ENCODE measurements around the gene ARHGAP27. TPM values are rescaled to one million over a fixed set of nuclear protein-coding genes. Genes with fewer than 3 reads are reported as not detected.
"Not testable (repeated sequence)": the region's sequence is repeated elsewhere in the genome, so short reads cannot be mapped to it uniquely, and the experiment has no call there.

The ARHGAP27 gene
- total RNA-seq, 1 donor from 2014 or later: 4.7 TPM

GRCh38 chr17:45453731-45454130 is 21.1 kb upstream of the ARHGAP27 start:
- H3K4me1 ChIP-seq (ENCODE audit: control insufficient read depth in 3 of 3, insufficient read depth in 3 of 3, low read length in 3 of 3); H3K4me3 ChIP-seq (ENCODE audit: low read length in 3 of 3); H3K27ac ChIP-seq (ENCODE audit: low read depth, low read length); H3K27me3 ChIP-seq (ENCODE audit: control insufficient read depth in 3 of 3, insufficient read depth in 3 of 3, low read length in 3 of 3); H3K9me3 ChIP-seq (ENCODE audit: control insufficient read depth in 3 of 3, low read length in 3 of 3); H3K9ac ChIP-seq (ENCODE audit: low read depth in 1 of 3, low read length in 3 of 3): not testable (repeated sequence)
- H3K36me3 ChIP-seq (ENCODE audit: control insufficient read depth in 3 of 3, insufficient read depth in 3 of 3, low read length in 3 of 3): peaks cover 2 to 15% (median 9%) of the 10 kb centered on the region in 3 donors

GRCh38 chr17:45453225-45453534 is 20.5 kb upstream of the ARHGAP27 start:
- H3K27me3 ChIP-seq (ENCODE audit: control insufficient read depth in 3 of 3, insufficient read depth in 3 of 3, low read length in 3 of 3); H3K9ac ChIP-seq (ENCODE audit: low read depth in 1 of 3, low read length in 3 of 3); H3K27ac ChIP-seq (ENCODE audit: low read depth, low read length); H3K4me3 ChIP-seq (ENCODE audit: low read length in 3 of 3); H3K9me3 ChIP-seq (ENCODE audit: control insufficient read depth in 3 of 3, low read length in 3 of 3); H3K4me1 ChIP-seq (ENCODE audit: control insufficient read depth in 3 of 3, insufficient read depth in 3 of 3, low read length in 3 of 3): not testable (repeated sequence)
- peaks cover 3 to 18% (median 9%) of the 10 kb centered on the region in 3 donors for H3K36me3 ChIP-seq (ENCODE audit: control insufficient read depth in 3 of 3, insufficient read depth in 3 of 3, low read length in 3 of 3)

- not testable (repeated sequence) for H3K4me3 ChIP-seq (ENCODE audit: low read length in 3 of 3); H3K9me3 ChIP-seq (ENCODE audit: control insufficient read depth in 3 of 3, low read length in 3 of 3); H3K4me1 ChIP-seq (ENCODE audit: control insufficient read depth in 3 of 3, insufficient read depth in 3 of 3, low read length in 3 of 3); H3K9ac ChIP-seq (ENCODE audit: low read depth in 1 of 3, low read length in 3 of 3); H3K27ac ChIP-seq (ENCODE audit: low read depth, low read length); H3K27me3 ChIP-seq (ENCODE audit: control insufficient read depth in 3 of 3, insufficient read depth in 3 of 3, low read length in 3 of 3)
- peaks cover 4 to 18% (median 9%) of the 10 kb centered on the region in 3 donors for H3K36me3 ChIP-seq (ENCODE audit: control insufficient read depth in 3 of 3, insufficient read depth in 3 of 3, low read length in 3 of 3)
Measured at GRCh38 chr17:45452329-45453224, 19.9 kb upstream of the ARHGAP27 start.

- not testable (repeated sequence) for H3K27me3 ChIP-seq (ENCODE audit: control insufficient read depth in 3 of 3, insufficient read depth in 3 of 3, low read length in 3 of 3); H3K9me3 ChIP-seq (ENCODE audit: control insufficient read depth in 3 of 3, low read length in 3 of 3); H3K4me1 ChIP-seq (ENCODE audit: control insufficient read depth in 3 of 3, insufficient read depth in 3 of 3, low read length in 3 of 3); H3K4me3 ChIP-seq (ENCODE audit: low read length in 3 of 3); H3K27ac ChIP-seq (ENCODE audit: low read depth, low read length); H3K9ac ChIP-seq (ENCODE audit: low read depth in 1 of 3, low read length in 3 of 3)
- peaks cover 4 to 18% (median 9%) of the 10 kb centered on the region in 3 donors for H3K36me3 ChIP-seq (ENCODE audit: control insufficient read depth in 3 of 3, insufficient read depth in 3 of 3, low read length in 3 of 3)
Measured at GRCh38 chr17:45451660-45452059, 19.0 kb upstream of the ARHGAP27 start.

- no peaks in the 10 kb centered on the region for H3K27me3 ChIP-seq (ENCODE audit: control insufficient read depth in 3 of 3, insufficient read depth in 3 of 3, low read length in 3 of 3)
- no peak overlapping the region for H3K4me3 ChIP-seq (ENCODE audit: low read length in 3 of 3)
- peaks cover 4 to 18% (median 9%) of the 10 kb centered on the region in 3 donors for H3K36me3 ChIP-seq (ENCODE audit: control insufficient read depth in 3 of 3, insufficient read depth in 3 of 3, low read length in 3 of 3)
- no peak overlapping the region for H3K27ac ChIP-seq (ENCODE audit: low read depth, low read length)
- H3K9me3 ChIP-seq (ENCODE audit: control insufficient read depth in 3 of 3, low read length in 3 of 3): no peaks in the 10 kb centered on the region
- H3K4me1 ChIP-seq (ENCODE audit: control insufficient read depth in 3 of 3, insufficient read depth in 3 of 3, low read length in 3 of 3): no peaks in the 10 kb centered on the region
- H3K9ac ChIP-seq (ENCODE audit: low read depth in 1 of 3, low read length in 3 of 3): no peak overlapping the region
Measured at GRCh38 chr17:45451131-45451530, 18.5 kb upstream of the ARHGAP27 start.

GRCh38 chr17:45449708-45450329 is 17.1 kb upstream of the ARHGAP27 start:
- not testable (repeated sequence) for H3K27me3 ChIP-seq (ENCODE audit: control insufficient read depth in 3 of 3, insufficient read depth in 3 of 3, low read length in 3 of 3); H3K9ac ChIP-seq (ENCODE audit: low read depth in 1 of 3, low read length in 3 of 3); H3K9me3 ChIP-seq (ENCODE audit: control insufficient read depth in 3 of 3, low read length in 3 of 3); H3K4me3 ChIP-seq (ENCODE audit: low read length in 3 of 3); H3K4me1 ChIP-seq (ENCODE audit: control insufficient read depth in 3 of 3, insufficient read depth in 3 of 3, low read length in 3 of 3); H3K27ac ChIP-seq (ENCODE audit: low read depth, low read length)
- peaks cover 8 to 18% (median 10%) of the 10 kb centered on the region in 3 donors for H3K36me3 ChIP-seq (ENCODE audit: control insufficient read depth in 3 of 3, insufficient read depth in 3 of 3, low read length in 3 of 3)

- not testable (repeated sequence) for H3K9ac ChIP-seq (ENCODE audit: low read depth in 1 of 3, low read length in 3 of 3); H3K4me3 ChIP-seq (ENCODE audit: low read length in 3 of 3); H3K27ac ChIP-seq (ENCODE audit: low read depth, low read length); H3K27me3 ChIP-seq (ENCODE audit: control insufficient read depth in 3 of 3, insufficient read depth in 3 of 3, low read length in 3 of 3); H3K4me1 ChIP-seq (ENCODE audit: control insufficient read depth in 3 of 3, insufficient read depth in 3 of 3, low read length in 3 of 3); H3K9me3 ChIP-seq (ENCODE audit: control insufficient read depth in 3 of 3, low read length in 3 of 3)
- H3K36me3 ChIP-seq (ENCODE audit: control insufficient read depth in 3 of 3, insufficient read depth in 3 of 3, low read length in 3 of 3): peaks cover 8 to 18% (median 10%) of the 10 kb centered on the region in 3 donors
Measured at GRCh38 chr17:45449260-45449659, 16.6 kb upstream of the ARHGAP27 start.

GRCh38 chr17:45448483-45448882 is 15.8 kb upstream of the ARHGAP27 start:
- H3K36me3 ChIP-seq (ENCODE audit: control insufficient read depth in 3 of 3, insufficient read depth in 3 of 3, low read length in 3 of 3): peaks cover 7 to 18% (median 8%) of the 10 kb centered on the region in 3 donors
- H3K27me3 ChIP-seq (ENCODE audit: control insufficient read depth in 3 of 3, insufficient read depth in 3 of 3, low read length in 3 of 3); H3K27ac ChIP-seq (ENCODE audit: low read depth, low read length); H3K4me1 ChIP-seq (ENCODE audit: control insufficient read depth in 3 of 3, insufficient read depth in 3 of 3, low read length in 3 of 3); H3K9ac ChIP-seq (ENCODE audit: low read depth in 1 of 3, low read length in 3 of 3); H3K4me3 ChIP-seq (ENCODE audit: low read length in 3 of 3); H3K9me3 ChIP-seq (ENCODE audit: control insufficient read depth in 3 of 3, low read length in 3 of 3): not testable (repeated sequence)

GRCh38 chr17:45448066-45448465 is 15.4 kb upstream of the ARHGAP27 start:
- H3K36me3 ChIP-seq (ENCODE audit: control insufficient read depth in 3 of 3, insufficient read depth in 3 of 3, low read length in 3 of 3): peaks cover 7 to 17% (median 8%) of the 10 kb centered on the region in 3 donors
- H3K9ac ChIP-seq (ENCODE audit: low read depth in 1 of 3, low read length in 3 of 3); H3K27ac ChIP-seq (ENCODE audit: low read depth, low read length); H3K4me3 ChIP-seq (ENCODE audit: low read length in 3 of 3); H3K27me3 ChIP-seq (ENCODE audit: control insufficient read depth in 3 of 3, insufficient read depth in 3 of 3, low read length in 3 of 3); H3K4me1 ChIP-seq (ENCODE audit: control insufficient read depth in 3 of 3, insufficient read depth in 3 of 3, low read length in 3 of 3); H3K9me3 ChIP-seq (ENCODE audit: control insufficient read depth in 3 of 3, low read length in 3 of 3): not testable (repeated sequence)

- H3K27ac ChIP-seq (ENCODE audit: low read depth, low read length); H3K4me1 ChIP-seq (ENCODE audit: control insufficient read depth in 3 of 3, insufficient read depth in 3 of 3, low read length in 3 of 3); H3K9me3 ChIP-seq (ENCODE audit: control insufficient read depth in 3 of 3, low read length in 3 of 3); H3K9ac ChIP-seq (ENCODE audit: low read depth in 1 of 3, low read length in 3 of 3); H3K4me3 ChIP-seq (ENCODE audit: low read length in 3 of 3); H3K27me3 ChIP-seq (ENCODE audit: control insufficient read depth in 3 of 3, insufficient read depth in 3 of 3, low read length in 3 of 3): not testable (repeated sequence)
- H3K36me3 ChIP-seq (ENCODE audit: control insufficient read depth in 3 of 3, insufficient read depth in 3 of 3, low read length in 3 of 3): peaks cover 7 to 14% (median 8%) of the 10 kb centered on the region in 3 donors
Measured at GRCh38 chr17:45447650-45448049, 15.0 kb upstream of the ARHGAP27 start.

Measured in skeletal muscle tissue (tissue), 4 donors.